D721Med (cell line): ENCODE results near the gene BMERB1.

Source experiments
- DNase-seq: peaks from one replicate; pipeline ENCODE4 v3.0.0; 2011; ENCODE audit warnings: low spot score; ENCODE audit not compliant: insufficient read length
- FAIRE-seq: peaks from 2 replicates; lab custom pipeline; 2011; peaks lifted over from hg19 to GRCh38; lab: Jason Lieb, UNC
- TF ChIP-seq, protein P1 (sequence below): IDR thresholded peaks from 2 replicates; pipeline ENCODE4 v1.5.1; 2012; ENCODE audit warnings: mild to moderate bottlenecking, control low read depth; ENCODE audit not compliant: insufficient read depth; ENCODE audit errors: missing control alignments

BMERB1 gene

DNA sequence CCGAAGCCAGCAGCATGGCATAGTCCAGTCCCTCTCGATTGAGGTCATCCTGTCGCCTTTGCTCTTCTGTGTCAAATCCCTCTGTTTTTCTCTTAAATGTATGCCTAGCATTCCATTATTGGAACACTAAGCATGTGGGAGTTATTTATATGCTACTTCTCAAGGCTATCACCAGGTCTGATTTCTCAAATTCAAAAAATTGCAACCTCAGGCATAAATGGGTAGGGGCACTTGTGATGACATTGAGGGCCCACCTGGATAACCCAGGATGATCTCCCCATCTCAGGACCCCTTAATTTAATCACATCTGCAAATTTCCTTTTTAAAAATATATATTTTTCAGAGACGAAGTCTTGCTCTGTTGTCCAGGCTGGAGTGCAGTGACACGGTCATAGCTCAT lies 95.7 kb downstream of the BMERB1 start:
- DNase-seq (no peak), FAIRE-seq (no peak)
- TF ChIP-seq, protein P1, sequence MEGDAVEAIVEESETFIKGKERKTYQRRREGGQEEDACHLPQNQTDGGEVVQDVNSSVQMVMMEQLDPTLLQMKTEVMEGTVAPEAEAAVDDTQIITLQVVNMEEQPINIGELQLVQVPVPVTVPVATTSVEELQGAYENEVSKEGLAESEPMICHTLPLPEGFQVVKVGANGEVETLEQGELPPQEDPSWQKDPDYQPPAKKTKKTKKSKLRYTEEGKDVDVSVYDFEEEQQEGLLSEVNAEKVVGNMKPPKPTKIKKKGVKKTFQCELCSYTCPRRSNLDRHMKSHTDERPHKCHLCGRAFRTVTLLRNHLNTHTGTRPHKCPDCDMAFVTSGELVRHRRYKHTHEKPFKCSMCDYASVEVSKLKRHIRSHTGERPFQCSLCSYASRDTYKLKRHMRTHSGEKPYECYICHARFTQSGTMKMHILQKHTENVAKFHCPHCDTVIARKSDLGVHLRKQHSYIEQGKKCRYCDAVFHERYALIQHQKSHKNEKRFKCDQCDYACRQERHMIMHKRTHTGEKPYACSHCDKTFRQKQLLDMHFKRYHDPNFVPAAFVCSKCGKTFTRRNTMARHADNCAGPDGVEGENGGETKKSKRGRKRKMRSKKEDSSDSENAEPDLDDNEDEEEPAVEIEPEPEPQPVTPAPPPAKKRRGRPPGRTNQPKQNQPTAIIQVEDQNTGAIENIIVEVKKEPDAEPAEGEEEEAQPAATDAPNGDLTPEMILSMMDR: no peak

DNA sequence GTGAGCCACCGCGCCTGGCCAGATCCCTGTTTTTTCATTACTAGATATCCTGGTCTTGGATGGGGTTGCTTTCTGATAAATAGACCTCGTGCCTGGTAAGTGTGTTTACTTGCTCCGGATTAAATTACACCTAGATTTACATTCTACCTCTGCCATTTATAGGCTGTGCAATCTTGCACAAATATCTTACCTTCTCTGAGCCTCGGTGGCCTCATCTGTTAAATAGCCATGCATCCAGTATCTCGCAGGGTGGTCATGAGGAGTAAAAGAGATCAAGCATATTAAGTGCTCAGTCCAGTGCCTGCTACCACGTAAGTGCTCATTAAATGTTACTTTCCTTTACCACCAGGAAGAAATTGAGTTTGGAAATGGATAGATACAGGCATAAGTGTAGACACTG lies 98.4 kb downstream of the BMERB1 start:
- TF ChIP-seq, protein P1: no peak
- DNase-seq: no peak
- no peak for FAIRE-seq

DNA sequence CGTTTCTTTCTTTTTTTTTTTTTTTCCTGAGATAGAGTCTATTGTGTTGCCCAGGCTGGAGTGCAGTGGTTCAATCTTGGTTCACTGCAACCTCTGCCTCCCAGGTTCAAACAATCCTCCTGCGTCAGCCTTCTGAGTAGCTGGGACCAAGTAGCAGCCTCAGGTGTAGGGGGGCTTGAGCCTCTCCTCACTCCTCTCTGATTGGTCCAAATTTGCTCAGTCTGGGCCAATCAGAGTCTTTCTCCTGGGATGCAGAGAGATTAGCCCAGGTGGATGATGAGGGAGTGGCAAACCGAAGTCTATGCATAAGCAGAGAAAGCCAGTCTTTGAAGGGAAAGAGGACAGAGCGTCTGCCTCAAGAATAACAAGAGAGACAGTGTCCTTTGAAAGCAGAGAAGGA lies 99.0 kb downstream of the BMERB1 start:
- DNase-seq: no peak
- FAIRE-seq: no peak
- TF ChIP-seq, protein P1: no peak

DNA sequence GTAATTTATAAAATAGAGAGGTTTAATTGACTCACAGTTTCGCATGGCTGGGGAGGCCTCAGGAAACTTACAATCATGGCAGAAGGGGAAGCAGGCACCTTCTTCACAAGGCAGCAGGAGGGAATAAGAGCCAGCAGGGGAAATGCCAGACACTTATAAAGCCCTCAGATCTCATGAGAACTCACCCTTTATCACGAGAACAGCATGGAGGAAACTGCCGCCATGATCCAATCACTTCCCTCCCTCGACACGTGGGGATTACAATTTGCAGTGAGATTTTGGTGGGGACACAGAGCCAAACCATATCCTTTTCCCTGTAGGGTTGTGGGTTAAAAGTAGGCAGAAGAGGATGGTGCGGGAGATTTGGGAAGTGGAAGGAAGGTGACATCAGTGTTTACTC lies 101.4 kb downstream of the BMERB1 start:
- TF ChIP-seq, protein P1: no peak
- FAIRE-seq: no peak
- no peak for DNase-seq

DNA sequence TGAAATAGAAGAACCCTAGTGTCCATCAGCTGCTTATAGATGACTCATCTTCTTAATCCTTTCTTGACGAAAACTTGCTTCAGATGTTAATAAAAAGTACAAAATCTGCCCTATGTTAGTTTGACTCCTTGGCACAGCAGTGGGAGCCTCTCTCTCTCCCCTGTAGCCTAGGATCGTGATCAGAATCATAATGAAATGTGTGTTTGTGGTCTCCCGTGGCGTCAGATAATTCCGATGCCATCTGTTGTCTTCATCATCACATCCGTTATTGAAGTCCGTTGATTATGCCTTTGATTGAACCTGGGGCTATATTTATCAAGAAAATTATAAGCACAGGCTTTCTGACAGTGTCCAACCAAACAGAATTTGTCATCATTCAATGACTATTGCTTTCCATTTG lies 102.5 kb downstream of the BMERB1 start:
- FAIRE-seq (no peak), DNase-seq (peak; percentile 51)
- TF ChIP-seq, protein P1: no peak

DNA sequence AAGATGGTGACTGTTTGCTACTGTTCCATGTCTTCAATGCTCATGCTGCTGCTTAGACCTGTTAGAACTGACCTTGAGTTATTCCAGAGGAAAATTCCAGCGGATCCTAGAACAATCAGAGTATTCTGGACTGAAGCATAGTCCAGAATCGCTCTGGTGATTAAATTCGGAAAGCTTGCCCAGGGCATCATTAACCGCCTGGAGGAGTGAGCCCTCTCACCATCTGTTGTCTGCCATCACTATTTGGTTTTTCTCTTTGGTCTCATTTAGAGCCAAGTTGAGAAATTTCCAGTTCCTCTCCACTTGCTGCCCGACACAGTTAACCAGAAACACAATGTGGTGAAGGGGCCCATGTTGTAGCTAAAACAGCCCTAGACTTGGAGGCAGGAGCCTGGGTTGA lies 104.1 kb downstream of the BMERB1 start:
- FAIRE-seq: no peak
- TF ChIP-seq, protein P1: no peak
- DNase-seq: no peak

DNA sequence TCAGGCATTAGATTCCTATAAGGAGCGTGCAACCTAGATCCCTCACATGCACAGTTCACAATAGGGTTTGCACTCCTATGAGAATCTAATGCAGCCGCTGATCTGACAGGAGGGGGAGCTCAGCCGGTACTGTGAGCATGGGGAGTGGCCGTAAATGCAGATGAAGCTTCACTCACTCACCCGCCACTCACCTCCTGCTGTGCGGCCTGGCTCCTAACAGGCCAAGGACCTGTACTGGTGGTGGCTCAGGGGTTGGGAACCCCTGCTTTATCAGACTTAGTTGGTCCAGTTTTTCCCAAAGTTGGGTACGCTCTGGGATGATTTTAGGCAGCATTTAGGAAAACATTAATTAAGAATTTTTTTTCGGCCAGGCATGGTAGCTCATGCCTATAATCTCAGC lies 104.8 kb downstream of the BMERB1 start:
- no peak for FAIRE-seq
- no peak for DNase-seq
- TF ChIP-seq, protein P1: no peak
